Measurements from ENCODE around the gene DDR1.
A peak's percentile ranks its signal among the peaks of the same experiment; 100 is the strongest.

The DDR1 gene

DNA sequence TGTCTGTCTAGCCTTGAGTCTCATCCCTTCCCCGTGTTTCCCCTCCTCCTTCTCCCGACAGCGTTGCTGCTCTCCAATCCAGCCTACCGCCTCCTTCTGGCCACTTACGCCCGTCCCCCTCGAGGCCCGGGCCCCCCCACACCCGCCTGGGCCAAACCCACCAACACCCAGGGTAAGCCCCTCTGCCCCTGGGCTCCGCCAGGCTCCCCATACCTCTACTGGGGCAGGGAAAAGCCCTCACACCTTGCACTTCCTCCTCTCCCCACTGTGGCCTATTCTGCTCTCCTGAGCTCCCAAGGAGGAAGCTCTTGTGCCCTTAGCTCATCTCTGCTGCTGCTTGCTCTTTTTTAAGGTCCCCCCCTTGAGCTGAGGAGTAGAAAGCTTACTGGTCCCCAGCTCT is 11.0 kb downstream of the DDR1 start:
- no peak overlapping the region for H2AFZ ChIP-seq (ENCODE audit: low read length)
- peaks cover 29% of the 10 kb centered on the region for H3K79me1 ChIP-seq (ENCODE audit: low read depth, low read length)
- no peak overlapping the region for H2BK120ac ChIP-seq (ENCODE audit: low read depth, low read length)
- peaks cover 85 to 100% of the 10 kb centered on the region in 2 donors for H3K36me3 ChIP-seq (replicated peaks in 1 of 2; ENCODE audit: control insufficient read depth in 2 of 2, insufficient read depth in 2 of 2, low read length in 2 of 2)
- no peak overlapping the region for H4K91ac ChIP-seq (ENCODE audit: low read depth, low read length, poor library complexity)
- H3K27ac ChIP-seq (replicated peaks; ENCODE audit: low read length), result no peak overlapping the region
- H3K23ac ChIP-seq (ENCODE audit: low read depth, low read length, poor library complexity), result no peak overlapping the region
- H3K4ac ChIP-seq (ENCODE audit: low read length), result no peak overlapping the region
- no peak overlapping the region for H2BK15ac ChIP-seq (ENCODE audit: low read length)
- no peak overlapping the region for H3K4me3 ChIP-seq (ENCODE audit: low read length in 2 of 2)
- H2BK12ac ChIP-seq (ENCODE audit: low read length), result no peak overlapping the region
- H2AK5ac ChIP-seq (ENCODE audit: low read depth, low read length), result no peak overlapping the region
- WGBS, 2 donors (ENCODE audit: extremely low coverage in 2 of 2, insufficient read length in 2 of 2, insufficient replicate concordance in 1 of 2), result no CpG with 5 or more reads among the region's 10 CpGs
- H3K27me3 ChIP-seq (ENCODE audit: control insufficient read depth in 3 of 3, insufficient read depth in 3 of 3, low read depth in 1 of 3, low read length in 3 of 3), result no peaks in the 10 kb centered on the region
- H3K9me3 ChIP-seq (replicated peaks in 1 of 2; ENCODE audit: control insufficient read depth in 2 of 2, insufficient read depth in 1 of 2, low read depth in 1 of 2, low read length in 2 of 2), result no peaks in the 10 kb centered on the region
- no peak overlapping the region for H3K14ac ChIP-seq (ENCODE audit: low read length)
- H3K4me2 ChIP-seq (ENCODE audit: insufficient read depth, low read length, poor library complexity, severe bottlenecking), result no peak overlapping the region
- H3K4me1 ChIP-seq (ENCODE audit: control insufficient read depth in 2 of 2, insufficient read depth in 1 of 2, low read depth in 1 of 2, low read length in 2 of 2), result peaks cover 0 to 19% of the 10 kb centered on the region in 2 donors
- no peak overlapping the region for H2BK5ac ChIP-seq (ENCODE audit: low read length)
- H3K18ac ChIP-seq (ENCODE audit: low read length), result no peak overlapping the region
- H4K8ac ChIP-seq (ENCODE audit: low read depth, low read length), result no peak overlapping the region
- no peak for DNase-seq (ENCODE audit: low spot score)
- no peak overlapping the region for H3K9ac ChIP-seq (ENCODE audit: low read depth, low read length, poor library complexity)

GRCh38 chr6:30896541-30896940 is 12.2 kb downstream of the DDR1 start:
- Histone ChIP-seq H3K18ac (ENCODE audit: low read length) (no peak overlapping the region), H2BK5ac (ENCODE audit: low read length) (no peak overlapping the region), H3K23ac (ENCODE audit: low read depth, low read length, poor library complexity) (no peak overlapping the region), H3K4me1 (ENCODE audit: control insufficient read depth in 2 of 2, insufficient read depth in 1 of 2, low read depth in 1 of 2, low read length in 2 of 2) (peaks cover 0 to 14% of the 10 kb centered on the region in 2 donors), H3K27ac (replicated peaks; ENCODE audit: low read length) (no peak overlapping the region), H2BK120ac (ENCODE audit: low read depth, low read length) (no peak overlapping the region), H4K8ac (ENCODE audit: low read depth, low read length) (no peak overlapping the region), H3K36me3 (replicated peaks in 1 of 2; ENCODE audit: control insufficient read depth in 2 of 2, insufficient read depth in 2 of 2, low read length in 2 of 2) (peaks cover 74 to 93% of the 10 kb centered on the region in 2 donors), H2BK12ac (ENCODE audit: low read length) (no peak overlapping the region), H2AK5ac (ENCODE audit: low read depth, low read length) (no peak overlapping the region), H3K4me3 (ENCODE audit: low read length in 2 of 2) (no peak overlapping the region), H2BK15ac (ENCODE audit: low read length) (no peak overlapping the region), H3K27me3 (ENCODE audit: control insufficient read depth in 3 of 3, insufficient read depth in 3 of 3, low read depth in 1 of 3, low read length in 3 of 3) (no peaks in the 10 kb centered on the region), H3K79me1 (ENCODE audit: low read depth, low read length) (peaks cover 20% of the 10 kb centered on the region), H3K4ac (ENCODE audit: low read length) (no peak overlapping the region), H3K14ac (ENCODE audit: low read length) (no peak overlapping the region), H3K9ac (ENCODE audit: low read depth, low read length, poor library complexity) (no peak overlapping the region), H2AFZ (ENCODE audit: low read length) (no peak overlapping the region), H4K91ac (ENCODE audit: low read depth, low read length, poor library complexity) (no peak overlapping the region), H3K9me3 (replicated peaks in 1 of 2; ENCODE audit: control insufficient read depth in 2 of 2, insufficient read depth in 1 of 2, low read depth in 1 of 2, low read length in 2 of 2) (no peaks in the 10 kb centered on the region), H3K4me2 (ENCODE audit: insufficient read depth, low read length, poor library complexity, severe bottlenecking) (no peak overlapping the region)
- no CpG with 5 or more reads among the region's 13 CpGs for WGBS, 2 donors (ENCODE audit: extremely low coverage in 2 of 2, insufficient read length in 2 of 2, insufficient replicate concordance in 1 of 2)
- no peak for DNase-seq (ENCODE audit: low spot score)

- Histone ChIP-seq H2BK5ac (ENCODE audit: low read length) (no peak overlapping the region), H3K27me3 (ENCODE audit: control insufficient read depth in 3 of 3, insufficient read depth in 3 of 3, low read depth in 1 of 3, low read length in 3 of 3) (no peaks in the 10 kb centered on the region), H3K9me3 (replicated peaks in 1 of 2; ENCODE audit: control insufficient read depth in 2 of 2, insufficient read depth in 1 of 2, low read depth in 1 of 2, low read length in 2 of 2) (no peaks in the 10 kb centered on the region), H3K4me3 (ENCODE audit: low read length in 2 of 2) (no peak overlapping the region), H4K91ac (ENCODE audit: low read depth, low read length, poor library complexity) (no peak overlapping the region), H3K9ac (ENCODE audit: low read depth, low read length, poor library complexity) (no peak overlapping the region), H3K18ac (ENCODE audit: low read length) (no peak overlapping the region), H2BK120ac (ENCODE audit: low read depth, low read length) (no peak overlapping the region), H2AFZ (ENCODE audit: low read length) (no peak overlapping the region), H3K27ac (replicated peaks; ENCODE audit: low read length) (no peak overlapping the region), H3K36me3 (replicated peaks in 1 of 2; ENCODE audit: control insufficient read depth in 2 of 2, insufficient read depth in 2 of 2, low read length in 2 of 2) (peaks cover 64 to 80% of the 10 kb centered on the region in 2 donors), H3K4ac (ENCODE audit: low read length) (no peak overlapping the region), H4K8ac (ENCODE audit: low read depth, low read length) (no peak overlapping the region), H2BK15ac (ENCODE audit: low read length) (no peak overlapping the region), H3K4me2 (ENCODE audit: insufficient read depth, low read length, poor library complexity, severe bottlenecking) (no peak overlapping the region), H2AK5ac (ENCODE audit: low read depth, low read length) (no peak overlapping the region), H3K79me1 (ENCODE audit: low read depth, low read length) (peaks cover 11% of the 10 kb centered on the region), H2BK12ac (ENCODE audit: low read length) (no peak overlapping the region), H3K23ac (ENCODE audit: low read depth, low read length, poor library complexity) (peak overlapping the region; percentile 29), H3K14ac (ENCODE audit: low read length) (no peak overlapping the region), H3K4me1 (ENCODE audit: control insufficient read depth in 2 of 2, insufficient read depth in 1 of 2, low read depth in 1 of 2, low read length in 2 of 2) (peaks cover 0 to 11% of the 10 kb centered on the region in 2 donors)
- no peak for DNase-seq (ENCODE audit: low spot score)
- no CpG with 5 or more reads among the region's 16 CpGs for WGBS, 2 donors (ENCODE audit: extremely low coverage in 2 of 2, insufficient read length in 2 of 2, insufficient replicate concordance in 1 of 2)
These were observed 13.6 kb downstream of the DDR1 start for GRCh38 chr6:30897882-30898281.

DNA sequence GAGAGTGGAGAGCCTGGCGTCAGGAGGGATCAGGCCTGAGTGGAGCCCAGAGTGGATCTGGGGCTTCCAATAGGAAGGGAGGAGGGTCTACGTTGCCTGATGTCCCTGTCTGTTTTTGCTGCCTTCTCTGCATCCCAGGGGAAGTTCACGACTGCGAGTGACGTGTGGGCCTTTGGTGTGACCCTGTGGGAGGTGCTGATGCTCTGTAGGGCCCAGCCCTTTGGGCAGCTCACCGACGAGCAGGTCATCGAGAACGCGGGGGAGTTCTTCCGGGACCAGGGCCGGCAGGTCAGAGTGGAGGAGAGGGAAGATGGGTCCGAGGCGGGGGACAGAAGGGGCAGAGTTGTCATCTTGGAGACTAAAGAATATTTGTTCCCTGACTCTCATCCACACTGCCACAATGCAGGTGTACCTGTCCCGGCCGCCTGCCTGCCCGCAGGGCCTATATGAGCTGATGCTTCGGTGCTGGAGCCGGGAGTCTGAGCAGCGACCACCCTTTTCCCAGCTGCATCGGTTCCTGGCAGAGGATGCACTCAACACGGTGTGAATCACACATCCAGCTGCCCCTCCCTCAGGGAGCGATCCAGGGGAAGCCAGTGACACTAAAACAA is 14.5 kb downstream of the DDR1 start:
- Histone ChIP-seq H2BK12ac (ENCODE audit: low read length) (no peak overlapping the region), H3K9me3 (replicated peaks in 1 of 2; ENCODE audit: control insufficient read depth in 2 of 2, insufficient read depth in 1 of 2, low read depth in 1 of 2, low read length in 2 of 2) (no peaks in the 10 kb centered on the region), H4K8ac (ENCODE audit: low read depth, low read length) (no peak overlapping the region), H3K4me3 (ENCODE audit: low read length in 2 of 2) (peak overlapping the region in 1 of 2 donors; percentile 17), H4K91ac (ENCODE audit: low read depth, low read length, poor library complexity) (no peak overlapping the region), H3K23ac (ENCODE audit: low read depth, low read length, poor library complexity) (no peak overlapping the region), H3K14ac (ENCODE audit: low read length) (no peak overlapping the region), H3K4me1 (ENCODE audit: control insufficient read depth in 2 of 2, insufficient read depth in 1 of 2, low read depth in 1 of 2, low read length in 2 of 2) (peaks cover 0 to 11% of the 10 kb centered on the region in 2 donors), H3K4ac (ENCODE audit: low read length) (no peak overlapping the region), H3K18ac (ENCODE audit: low read length) (no peak overlapping the region), H3K27me3 (ENCODE audit: control insufficient read depth in 3 of 3, insufficient read depth in 3 of 3, low read depth in 1 of 3, low read length in 3 of 3) (no peaks in the 10 kb centered on the region), H2BK120ac (ENCODE audit: low read depth, low read length) (no peak overlapping the region), H2AFZ (ENCODE audit: low read length) (no peak overlapping the region), H3K27ac (replicated peaks; ENCODE audit: low read length) (no peak overlapping the region), H3K9ac (ENCODE audit: low read depth, low read length, poor library complexity) (no peak overlapping the region), H2BK5ac (ENCODE audit: low read length) (no peak overlapping the region), H3K36me3 (replicated peaks in 1 of 2; ENCODE audit: control insufficient read depth in 2 of 2, insufficient read depth in 2 of 2, low read length in 2 of 2) (peaks cover 54 to 70% of the 10 kb centered on the region in 2 donors), H3K4me2 (ENCODE audit: insufficient read depth, low read length, poor library complexity, severe bottlenecking) (no peak overlapping the region), H3K79me1 (ENCODE audit: low read depth, low read length) (peaks cover 5% of the 10 kb centered on the region), H2AK5ac (ENCODE audit: low read depth, low read length) (no peak overlapping the region), H2BK15ac (ENCODE audit: low read length) (no peak overlapping the region)
- no CpG with 5 or more reads among the region's 23 CpGs for WGBS, 2 donors (ENCODE audit: extremely low coverage in 2 of 2, insufficient read length in 2 of 2, insufficient replicate concordance in 1 of 2)
- DNase-seq (ENCODE audit: low spot score), result no peak
